RWPE2 (cell line): ENCODE data around the gene MCF2L.

Experiments used
- ATAC-seq: fragments of 200-7000 bp; cut with Tn5 transposase; 3 replicates; pipeline ENCODE4 v1.9.1; 2021; ENCODE audit warnings: low read depth
- DNase-seq: peaks from one replicate; pipeline ENCODE4 v3.0.0-alpha.2; 2020; ENCODE audit warnings: low spot score
- H3K27ac ChIP-seq: fragments of 450-650 bp; 2 replicates; pipeline ENCODE4 v1.5.1; 2017; ENCODE audit warnings: mild to moderate bottlenecking; ENCODE audit not compliant: poor library complexity, severe bottlenecking
- H3K27me3 ChIP-seq: fragments of 250-450 bp; sonication (Bioruptor Pico); 2 replicates; pipeline ENCODE4 v1.5.1; 2021; ENCODE audit warnings: mild to moderate bottlenecking, moderate library complexity; ENCODE audit not compliant: insufficient read depth, poor library complexity, severe bottlenecking
- H3K36me3 ChIP-seq: fragments of 250-450 bp; sonication (Bioruptor Pico); 2 replicates; pipeline ENCODE4 v1.5.1; 2020; ENCODE audit warnings: low read depth, mild to moderate bottlenecking, moderate library complexity
- H3K4me1 ChIP-seq: fragments of 250-450 bp; sonication (Bioruptor Pico); 2 replicates; pipeline ENCODE4 v1.5.1; 2021; ENCODE audit warnings: mild to moderate bottlenecking, moderate library complexity; ENCODE audit not compliant: insufficient read depth, poor library complexity, severe bottlenecking
- H3K4me3 ChIP-seq: fragments of 250-450 bp; sonication (Bioruptor Pico); 2 replicates; pipeline ENCODE4 v1.5.1; 2021; ENCODE audit warnings: mild to moderate bottlenecking, moderate library complexity; ENCODE audit not compliant: severe bottlenecking
- H3K9me3 ChIP-seq: fragments of 250-450 bp; sonication (Bioruptor Pico); 2 replicates; pipeline ENCODE4 v1.5.1; 2021; ENCODE audit warnings: mild to moderate bottlenecking, moderate library complexity; ENCODE audit not compliant: severe bottlenecking
- TF ChIP-seq, protein P1 (sequence below): fragments of 450-650 bp; IDR thresholded peaks from one replicate; pipeline ENCODE4 v1.5.1; 2017; ENCODE audit warnings: mild to moderate bottlenecking, moderate library complexity; ENCODE audit not compliant: poor library complexity, severe bottlenecking

The MCF2L gene

GRCh38 chr13:113033054-113033850, 64.2 kb downstream of the MCF2L start:
- Histone ChIP-seq H3K27ac (no peak overlapping the region), H3K36me3 (no peaks in the 10 kb centered on the region), H3K9me3 (no peaks in the 10 kb centered on the region), H3K4me3 (no peak overlapping the region), H3K27me3 (peaks cover 3% of the 10 kb centered on the region), H3K4me1 (no peaks in the 10 kb centered on the region)
- TF ChIP-seq, protein P1, sequence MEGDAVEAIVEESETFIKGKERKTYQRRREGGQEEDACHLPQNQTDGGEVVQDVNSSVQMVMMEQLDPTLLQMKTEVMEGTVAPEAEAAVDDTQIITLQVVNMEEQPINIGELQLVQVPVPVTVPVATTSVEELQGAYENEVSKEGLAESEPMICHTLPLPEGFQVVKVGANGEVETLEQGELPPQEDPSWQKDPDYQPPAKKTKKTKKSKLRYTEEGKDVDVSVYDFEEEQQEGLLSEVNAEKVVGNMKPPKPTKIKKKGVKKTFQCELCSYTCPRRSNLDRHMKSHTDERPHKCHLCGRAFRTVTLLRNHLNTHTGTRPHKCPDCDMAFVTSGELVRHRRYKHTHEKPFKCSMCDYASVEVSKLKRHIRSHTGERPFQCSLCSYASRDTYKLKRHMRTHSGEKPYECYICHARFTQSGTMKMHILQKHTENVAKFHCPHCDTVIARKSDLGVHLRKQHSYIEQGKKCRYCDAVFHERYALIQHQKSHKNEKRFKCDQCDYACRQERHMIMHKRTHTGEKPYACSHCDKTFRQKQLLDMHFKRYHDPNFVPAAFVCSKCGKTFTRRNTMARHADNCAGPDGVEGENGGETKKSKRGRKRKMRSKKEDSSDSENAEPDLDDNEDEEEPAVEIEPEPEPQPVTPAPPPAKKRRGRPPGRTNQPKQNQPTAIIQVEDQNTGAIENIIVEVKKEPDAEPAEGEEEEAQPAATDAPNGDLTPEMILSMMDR, result no peak
- ATAC-seq (no peak), DNase-seq (no peak)

DNA sequence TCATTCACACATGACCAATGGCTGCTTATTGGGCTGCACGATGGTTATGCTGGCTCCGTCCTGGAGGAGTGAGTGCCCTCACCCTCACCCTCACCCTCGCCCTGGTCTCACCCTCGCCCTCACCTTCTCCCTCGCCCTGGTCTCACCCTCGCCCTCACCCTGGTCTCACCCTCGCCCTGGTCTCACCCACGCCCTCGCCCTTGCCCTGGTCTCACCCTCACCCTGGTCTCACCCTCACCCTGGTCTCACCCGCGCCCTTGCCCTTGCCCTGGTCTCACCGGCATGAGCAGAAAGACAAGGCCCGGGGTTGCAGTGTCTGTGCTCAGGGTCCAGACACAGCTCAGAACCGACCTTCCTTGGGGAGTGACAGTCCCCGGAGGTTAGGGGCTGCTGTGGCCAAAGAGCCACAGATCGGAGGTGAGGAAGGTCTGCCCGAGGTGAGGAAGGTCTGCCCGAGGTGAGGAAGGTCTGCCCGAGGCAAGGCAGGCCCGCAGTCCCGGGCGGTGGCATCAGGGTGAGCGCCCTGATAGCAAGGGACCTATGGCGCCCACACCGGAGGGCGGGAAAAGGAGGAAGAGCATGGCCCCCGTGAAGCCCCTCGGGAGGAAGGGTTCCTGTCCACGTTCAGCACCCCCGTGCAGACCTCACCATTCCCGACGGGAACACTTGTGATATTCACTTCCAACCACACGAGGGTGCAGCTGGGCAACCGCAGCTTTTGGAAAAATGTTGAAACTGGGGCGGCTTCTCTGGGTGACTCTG, 65.6 kb downstream of the MCF2L start:
- Histone ChIP-seq H3K27me3 (peaks cover 3% of the 10 kb centered on the region), H3K9me3 (no peaks in the 10 kb centered on the region), H3K36me3 (no peaks in the 10 kb centered on the region), H3K27ac (no peak overlapping the region), H3K4me3 (no peak overlapping the region), H3K4me1 (no peaks in the 10 kb centered on the region)
- TF ChIP-seq, protein P1, result peak; percentile 78
- ATAC-seq, result peak; percentile 72
- DNase-seq, result no peak

- Histone ChIP-seq H3K4me3 (no peak overlapping the region), H3K9me3 (no peaks in the 10 kb centered on the region), H3K4me1 (no peaks in the 10 kb centered on the region), H3K27ac (no peak overlapping the region), H3K27me3 (no peaks in the 10 kb centered on the region), H3K36me3 (no peaks in the 10 kb centered on the region)
- DNase-seq (no peak), ATAC-seq (no peak)
- TF ChIP-seq, protein P1, result peak; percentile 54
Measured at GRCh38 chr13:113035213-113035800, 66.3 kb downstream of the MCF2L start.

- H3K9me3 ChIP-seq, result no peaks in the 10 kb centered on the region
- H3K36me3 ChIP-seq, result no peaks in the 10 kb centered on the region
- TF ChIP-seq, protein P1, result no peak
- no peaks in the 10 kb centered on the region for H3K27me3 ChIP-seq
- no peak overlapping the region for H3K27ac ChIP-seq
- DNase-seq (no peak), ATAC-seq (no peak)
- no peak overlapping the region for H3K4me3 ChIP-seq
- no peaks in the 10 kb centered on the region for H3K4me1 ChIP-seq
Measured at GRCh38 chr13:113036401-113036800, 67.4 kb downstream of the MCF2L start.
